HG03439 (cell line): Measurements from ENCODE around the gene POTED.
"Not testable (repeated sequence)": the region's sequence is repeated elsewhere in the genome, so short reads cannot be mapped to it uniquely, and the experiment has no call there.

Source experiments
- ATAC-seq: cut with Tn5 transposase; IDR thresholded peaks from one replicate; pipeline ENCODE4 v1.9.1; 2021; ENCODE audit warnings: mild to moderate bottlenecking, moderate library complexity; ENCODE audit not compliant: unreplicated experiment

The POTED gene

GRCh38 chr21:13609477-13609876 lies at the start of gene POTED:
POTED (plus strand) TSS chr21:13609777; CDS start chr21:13610229, 452 bp downstream.
- ATAC-seq, result not testable (repeated sequence)

DNA sequence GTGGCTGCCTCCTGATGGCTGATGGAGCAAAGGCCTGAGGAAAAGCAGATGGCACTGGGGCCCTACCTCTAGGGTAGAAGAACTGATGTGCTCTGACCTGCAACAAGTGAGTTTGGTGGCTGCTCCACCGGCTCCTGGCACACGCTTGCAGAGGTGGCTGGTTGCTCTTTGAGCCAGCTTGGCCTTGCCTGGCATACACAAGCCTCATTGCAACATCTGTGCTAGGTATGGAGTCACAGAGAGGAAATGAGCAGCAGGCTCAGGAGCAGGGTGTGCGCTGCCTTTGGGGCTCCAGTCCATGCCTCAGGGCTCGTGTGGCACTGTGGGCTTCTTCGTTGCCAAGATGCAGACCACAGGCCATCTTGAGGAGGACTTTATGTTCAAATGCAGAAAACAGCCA lies 40.5 kb downstream of the POTED start:
- not testable (repeated sequence) for ATAC-seq

- not testable (repeated sequence) for ATAC-seq
These were observed 42.2 kb downstream of the POTED start for GRCh38 chr21:13651746-13652145.
